DMS79 (cell line): Measurements from ENCODE around the gene P2RX6.
"Not testable (repeated sequence)": the region's sequence is repeated elsewhere in the genome, so short reads cannot be mapped to it uniquely, and the experiment has no call there.

Experiments used
- DNase-seq: peaks from one replicate; lab custom pipeline; 2025; lab: John Stamatoyannopoulos, UW

The P2RX6 gene

GRCh38 chr22:21014726-21015465 lies at the start of gene P2RX6:
Gene P2RX6 (plus strand): TSS chr22:21015165. CDS start chr22:21015175, 10 bp downstream.
- DNase-seq: no peak

GRCh38 chr22:20965888-20966855 lies 48.8 kb upstream of the P2RX6 start:
- no peak for DNase-seq

- no peak for DNase-seq
Observed at GRCh38 chr22:20966883-20967696, 47.9 kb upstream of the P2RX6 start, which contains the start of gene AIFM3. Gene AIFM3 (plus strand): TSS chr22:20967255. CDS start chr22:20967945, 690 bp downstream.

- DNase-seq: no peak
Observed at GRCh38 chr22:20967697-20968211, 47.2 kb upstream of the P2RX6 start.

- DNase-seq: no peak
Observed at GRCh38 chr22:20968281-20968977, 46.5 kb upstream of the P2RX6 start.

- no peak for DNase-seq
Observed at GRCh38 chr22:20970939-20971657, 43.9 kb upstream of the P2RX6 start.

- not testable (repeated sequence) for DNase-seq
Observed at GRCh38 chr22:20972014-20972694, 42.8 kb upstream of the P2RX6 start.

- DNase-seq: no peak
Observed at GRCh38 chr22:20972933-20973577, 41.9 kb upstream of the P2RX6 start.

GRCh38 chr22:20973634-20974286 lies 41.2 kb upstream of the P2RX6 start:
- no peak for DNase-seq

GRCh38 chr22:20974336-20974955 lies 40.5 kb upstream of the P2RX6 start:
- no peak for DNase-seq

- no peak for DNase-seq
Observed at GRCh38 chr22:20975541-20976290, 39.2 kb upstream of the P2RX6 start.

GRCh38 chr22:20976291-20976877 lies 38.6 kb upstream of the P2RX6 start:
- no peak for DNase-seq

- DNase-seq: no peak
Observed at GRCh38 chr22:20977019-20977418, 37.9 kb upstream of the P2RX6 start.

- no peak for DNase-seq
Observed at GRCh38 chr22:20977516-20978170, 37.3 kb upstream of the P2RX6 start.

GRCh38 chr22:20978419-20978818 lies 36.5 kb upstream of the P2RX6 start:
- DNase-seq: no peak

GRCh38 chr22:20979243-20979809 lies 35.6 kb upstream of the P2RX6 start:
- DNase-seq: no peak
